ENCODE results near the gene TFAP2B.

Gene TFAP2B

DNA sequence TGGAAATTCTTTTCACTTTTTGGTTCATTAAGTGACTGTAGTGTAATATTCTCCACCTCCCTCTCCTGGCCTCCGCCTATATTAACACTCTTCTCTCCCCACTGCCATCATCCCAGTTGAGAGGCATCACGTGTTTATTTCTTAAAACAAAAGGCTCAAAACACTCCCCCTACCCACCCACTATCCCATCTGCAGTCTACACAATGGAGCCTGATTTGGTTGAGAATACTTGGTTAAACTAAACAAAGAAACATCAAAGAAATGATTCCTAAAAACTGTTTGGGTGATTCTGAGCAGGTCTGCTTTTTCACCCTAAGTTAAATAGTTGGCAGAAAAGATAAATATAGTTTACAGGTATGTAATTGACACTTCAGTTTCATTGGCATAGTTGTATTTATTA lies 5.9 kb downstream of the TFAP2B start:
- H3K4me3 ChIP-seq (ENCODE audit: low read depth, low read length): no peak overlapping the region
- TF ChIP-seq, protein P1, sequence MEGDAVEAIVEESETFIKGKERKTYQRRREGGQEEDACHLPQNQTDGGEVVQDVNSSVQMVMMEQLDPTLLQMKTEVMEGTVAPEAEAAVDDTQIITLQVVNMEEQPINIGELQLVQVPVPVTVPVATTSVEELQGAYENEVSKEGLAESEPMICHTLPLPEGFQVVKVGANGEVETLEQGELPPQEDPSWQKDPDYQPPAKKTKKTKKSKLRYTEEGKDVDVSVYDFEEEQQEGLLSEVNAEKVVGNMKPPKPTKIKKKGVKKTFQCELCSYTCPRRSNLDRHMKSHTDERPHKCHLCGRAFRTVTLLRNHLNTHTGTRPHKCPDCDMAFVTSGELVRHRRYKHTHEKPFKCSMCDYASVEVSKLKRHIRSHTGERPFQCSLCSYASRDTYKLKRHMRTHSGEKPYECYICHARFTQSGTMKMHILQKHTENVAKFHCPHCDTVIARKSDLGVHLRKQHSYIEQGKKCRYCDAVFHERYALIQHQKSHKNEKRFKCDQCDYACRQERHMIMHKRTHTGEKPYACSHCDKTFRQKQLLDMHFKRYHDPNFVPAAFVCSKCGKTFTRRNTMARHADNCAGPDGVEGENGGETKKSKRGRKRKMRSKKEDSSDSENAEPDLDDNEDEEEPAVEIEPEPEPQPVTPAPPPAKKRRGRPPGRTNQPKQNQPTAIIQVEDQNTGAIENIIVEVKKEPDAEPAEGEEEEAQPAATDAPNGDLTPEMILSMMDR (IDR thresholded peaks at IDR 0.05; ENCODE audit: low read depth, low read length): no peak

DNA sequence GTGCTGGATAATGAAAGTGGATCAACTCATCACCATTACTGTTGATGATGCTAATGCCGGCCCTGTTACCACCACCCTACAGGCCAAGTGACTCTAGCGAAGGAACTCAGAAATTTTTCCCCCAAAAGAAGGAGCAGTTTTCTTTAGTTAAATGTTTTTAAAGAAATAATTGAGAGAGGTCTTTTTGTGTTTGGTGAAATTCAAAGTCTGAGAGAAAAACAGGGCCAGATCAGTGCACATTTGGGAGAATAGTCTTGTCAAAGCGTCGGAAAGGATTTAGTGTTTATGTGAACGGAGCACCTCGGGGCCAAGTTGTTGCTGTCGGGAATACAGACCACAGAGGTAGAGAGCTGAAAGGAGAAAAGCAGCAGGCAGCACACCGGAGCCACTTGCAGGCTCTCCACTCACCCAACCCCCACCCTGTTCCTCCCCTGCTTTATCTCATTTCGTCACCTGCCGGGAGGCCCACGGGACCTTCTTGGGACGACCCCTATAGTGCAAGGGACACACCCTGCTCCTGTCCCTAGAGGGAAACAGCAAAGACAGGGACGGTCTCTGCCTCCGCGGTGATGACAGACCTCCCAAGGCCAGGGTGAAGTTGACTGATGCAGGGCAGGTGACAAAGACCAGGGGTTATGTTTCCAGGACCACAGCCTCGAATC lies 6.8 kb downstream of the TFAP2B start:
- TF ChIP-seq, protein P1 (IDR thresholded peaks at IDR 0.05; ENCODE audit: low read depth, low read length): no peak
- H3K4me3 ChIP-seq (ENCODE audit: low read depth, low read length): no peak overlapping the region

DNA sequence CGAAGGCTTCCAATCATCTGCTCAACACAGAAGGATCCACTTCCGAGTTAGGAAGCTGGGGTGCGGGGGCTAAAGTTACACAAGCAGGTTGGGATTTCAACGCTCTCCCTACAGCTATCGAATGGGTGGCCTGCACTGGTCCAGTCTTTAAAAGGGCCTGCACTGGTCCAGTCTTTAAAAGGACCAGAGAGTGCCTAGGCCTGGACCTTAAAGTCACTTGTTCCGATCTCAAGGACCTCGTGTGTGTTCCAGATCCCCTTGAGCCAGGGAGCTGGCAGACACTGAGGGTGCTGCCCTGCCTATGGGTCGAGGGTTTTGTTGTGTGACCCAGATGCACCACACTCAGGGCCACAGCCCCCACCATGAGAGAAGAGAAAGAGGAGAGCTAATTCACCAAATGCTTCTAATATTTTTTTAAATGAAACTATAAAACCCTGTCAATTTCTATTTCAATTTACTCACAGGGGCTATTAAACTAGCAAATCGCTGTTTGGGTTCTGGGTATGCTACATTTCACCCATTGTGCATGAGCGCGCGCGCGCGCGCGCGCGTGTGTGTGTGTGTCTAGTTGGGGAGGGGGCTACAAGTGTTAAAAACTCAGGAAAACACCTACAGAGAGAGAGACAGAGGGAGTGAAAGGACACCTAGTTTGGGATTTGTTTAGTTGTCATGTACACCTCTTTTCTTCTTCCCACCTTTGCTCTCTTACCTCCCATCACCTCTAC lies 7.5 kb downstream of the TFAP2B start:
- no peak overlapping the region for H3K4me3 ChIP-seq (ENCODE audit: low read depth, low read length)
- TF ChIP-seq, protein P1 (IDR thresholded peaks at IDR 0.05; ENCODE audit: low read depth, low read length): no peak

DNA sequence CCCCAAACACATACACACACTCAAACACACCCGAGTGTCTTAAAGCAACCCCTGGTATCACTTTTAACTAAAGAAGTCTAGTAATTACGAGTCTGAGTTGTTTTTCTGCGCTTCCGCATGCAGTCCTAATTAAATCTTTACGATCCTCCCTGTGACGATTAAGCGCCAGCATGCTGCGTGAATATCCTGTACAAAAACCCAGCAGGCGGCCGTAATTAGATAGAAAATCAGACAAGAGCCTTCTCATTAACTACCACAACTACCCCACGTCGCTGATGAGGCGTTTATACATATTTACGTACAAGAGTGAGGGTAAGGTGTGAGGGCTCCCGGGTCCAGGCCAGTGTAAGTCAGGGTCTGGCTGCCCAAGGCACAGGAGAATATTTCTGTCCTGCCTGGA lies 8.1 kb downstream of the TFAP2B start:
- H3K4me3 ChIP-seq (ENCODE audit: low read depth, low read length): no peak overlapping the region
- TF ChIP-seq, protein P1 (IDR thresholded peaks at IDR 0.05; ENCODE audit: low read depth, low read length): no peak

DNA sequence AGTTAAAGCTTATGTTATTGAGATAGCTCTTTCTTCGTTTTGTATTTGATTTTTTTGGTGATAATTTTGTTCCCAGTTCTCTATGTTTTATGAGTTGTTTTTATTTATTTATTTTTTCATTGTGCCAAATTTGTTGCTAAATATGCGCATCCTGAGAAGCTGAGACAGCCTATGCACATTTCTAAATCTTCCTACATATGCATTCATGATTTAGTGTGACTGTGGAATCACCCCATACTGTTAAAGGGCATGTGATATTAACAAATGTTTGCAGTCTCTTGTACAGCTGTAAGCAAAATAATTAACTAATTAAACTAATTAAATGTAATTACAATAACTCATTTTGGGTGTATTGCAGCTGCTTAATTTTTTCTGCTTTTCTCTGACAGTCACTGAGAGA lies 10.4 kb downstream of the TFAP2B start:
- TF ChIP-seq, protein P1 (IDR thresholded peaks at IDR 0.05; ENCODE audit: low read depth, low read length): no peak
- no peak overlapping the region for H3K4me3 ChIP-seq (ENCODE audit: low read depth, low read length)

DNA sequence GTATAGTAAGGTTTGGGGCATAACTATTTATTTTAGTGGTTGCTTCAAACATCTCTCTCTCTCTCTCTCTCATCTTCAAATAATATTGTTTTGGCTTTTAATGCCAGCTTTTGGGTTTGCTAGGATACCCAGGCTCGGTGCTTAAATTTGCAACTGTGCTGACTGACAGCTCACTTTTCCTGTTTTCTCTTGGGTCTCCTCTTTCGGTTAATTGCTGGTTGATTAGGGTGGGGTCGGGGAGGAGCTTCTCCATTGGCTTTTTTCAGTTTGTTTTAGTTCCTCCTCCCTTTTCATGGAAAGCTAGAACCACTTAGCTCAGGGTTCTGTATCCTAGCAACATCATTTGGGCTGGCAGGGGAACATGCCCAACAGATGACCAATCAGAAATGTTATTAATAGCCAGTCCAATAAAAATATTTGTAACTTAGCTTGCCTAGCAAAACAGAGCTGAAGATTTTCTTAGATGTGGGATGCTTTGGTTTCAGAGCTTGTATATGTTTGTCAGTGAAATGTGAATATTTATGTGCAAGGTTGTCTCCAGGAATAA lies 11.3 kb downstream of the TFAP2B start:
- H3K4me3 ChIP-seq (ENCODE audit: low read depth, low read length): no peak overlapping the region
- TF ChIP-seq, protein P1 (IDR thresholded peaks at IDR 0.05; ENCODE audit: low read depth, low read length): no peak

DNA sequence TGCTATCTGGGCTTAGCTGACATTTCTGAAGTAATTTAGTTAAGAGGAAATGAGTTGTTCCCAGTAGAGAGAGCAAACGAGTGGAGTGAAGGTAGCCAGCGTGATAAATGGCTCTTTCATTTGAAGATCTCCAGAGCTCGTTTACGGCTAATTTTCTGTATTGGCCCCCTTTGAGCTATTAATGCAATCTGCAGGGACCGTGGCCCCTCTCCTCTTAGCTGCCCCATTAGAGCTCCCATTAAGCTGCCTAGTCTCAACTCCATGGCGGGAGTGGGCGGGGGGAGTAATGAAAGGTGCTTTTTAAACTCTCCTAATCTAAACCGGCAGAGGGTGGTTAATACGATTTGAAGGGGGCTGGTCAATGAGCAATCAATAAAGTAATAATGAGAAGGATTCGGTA lies 12.5 kb downstream of the TFAP2B start:
- TF ChIP-seq, protein P1 (IDR thresholded peaks at IDR 0.05; ENCODE audit: low read depth, low read length): no peak
- H3K4me3 ChIP-seq (ENCODE audit: low read depth, low read length): no peak overlapping the region
